Erythroblast (primary cell): ENCODE data around the gene GNB3.

ENCODE experiments used
- GATA1 ChIP-seq: IDR thresholded peaks from 2 replicates; pipeline ENCODE4 v1.6.1; 2011; ENCODE audit warnings: low read depth, mild to moderate bottlenecking, control low read depth, low read length, moderate library complexity
- POLR2A ChIP-seq: IDR thresholded peaks from 2 replicates; pipeline ENCODE4 v1.6.1; 2011; ENCODE audit warnings: mild to moderate bottlenecking, low read length

DNA sequence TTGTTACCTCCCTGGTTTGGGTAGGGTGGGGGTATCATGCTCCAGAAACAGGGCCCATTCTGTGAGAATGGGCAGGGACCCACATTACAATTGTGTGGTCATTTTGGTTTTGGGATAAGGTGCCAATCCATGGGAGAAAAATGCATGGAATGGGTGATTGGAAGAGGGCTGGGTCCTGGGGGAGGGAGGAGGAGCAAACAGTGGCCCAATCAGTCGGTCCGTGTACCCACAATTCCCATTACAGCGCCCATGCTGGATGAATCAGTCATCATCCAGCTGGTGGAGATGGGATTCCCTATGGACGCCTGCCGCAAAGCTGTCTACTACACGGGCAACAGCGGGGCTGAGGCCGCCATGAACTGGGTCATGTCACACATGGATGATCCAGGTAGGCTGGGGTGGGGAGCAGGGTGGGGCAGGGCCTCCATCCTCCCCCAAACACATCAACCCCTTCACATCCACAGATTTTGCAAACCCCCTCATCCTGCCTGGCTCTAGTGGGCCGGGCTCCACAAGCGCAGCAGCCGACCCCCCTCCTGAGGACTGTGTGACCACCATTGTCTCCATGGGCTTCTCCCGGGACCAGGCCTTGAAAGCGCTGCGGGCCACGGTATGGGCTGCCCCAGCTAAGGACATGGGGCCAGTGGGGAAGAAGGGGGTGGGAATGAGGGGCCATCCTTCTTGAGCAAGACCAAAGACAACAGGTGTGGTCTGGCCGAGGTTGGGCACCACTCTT lies 23.0 kb downstream of the GNB3 start:
- TF ChIP-seq POLR2A (no peak), GATA1 (no peak)
